Amniotic epithelial cell (primary cell): ENCODE results near the gene PAK5.

ENCODE experiments used
- DNase-seq: peaks from one replicate; pipeline ENCODE4 v3.0.0-alpha.2; 2010; ENCODE audit warnings: low read depth

Gene PAK5

GRCh38 chr20:9575836-9576235 lies 263.0 kb downstream of the PAK5 start:
- DNase-seq: no peak

DNA sequence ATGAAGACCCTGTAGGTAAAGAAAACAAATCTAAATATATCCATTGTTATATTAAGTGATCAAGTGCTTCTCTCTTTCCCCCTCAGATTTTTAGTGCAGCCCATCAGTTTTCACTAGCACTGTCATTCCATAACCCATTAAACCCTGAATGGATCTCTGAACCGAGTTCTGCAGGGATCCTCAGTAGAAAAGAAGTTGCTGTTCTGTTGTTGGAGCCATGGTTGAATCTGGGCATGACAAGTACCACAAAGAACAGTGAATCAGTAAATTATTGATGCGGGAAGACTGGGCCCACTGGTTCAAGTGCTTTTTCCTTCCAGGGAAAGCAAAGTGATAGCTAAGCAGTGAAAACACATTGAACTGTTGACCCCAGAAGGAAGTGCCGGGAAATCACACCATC lies 264.1 kb downstream of the PAK5 start:
- no peak for DNase-seq

DNA sequence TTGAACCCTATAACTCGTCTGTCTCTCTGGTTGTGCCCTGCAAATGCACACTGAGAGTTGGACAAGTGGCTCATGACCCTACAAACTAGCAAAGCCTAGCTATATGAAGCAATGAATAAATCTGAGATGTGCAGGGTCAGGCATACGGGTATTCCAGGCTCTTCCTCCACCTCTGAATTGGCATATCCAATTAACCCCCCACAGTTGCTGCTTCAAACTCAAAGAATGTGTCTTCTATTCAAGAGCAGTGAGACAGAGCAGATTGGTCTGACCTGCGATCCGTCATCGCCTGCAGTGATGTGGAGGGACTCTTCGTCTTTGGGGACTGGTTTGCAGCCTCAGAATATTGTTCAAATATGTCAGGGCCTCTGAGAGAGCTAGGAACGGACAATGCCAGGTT lies 264.7 kb downstream of the PAK5 start:
- DNase-seq: no peak

DNA sequence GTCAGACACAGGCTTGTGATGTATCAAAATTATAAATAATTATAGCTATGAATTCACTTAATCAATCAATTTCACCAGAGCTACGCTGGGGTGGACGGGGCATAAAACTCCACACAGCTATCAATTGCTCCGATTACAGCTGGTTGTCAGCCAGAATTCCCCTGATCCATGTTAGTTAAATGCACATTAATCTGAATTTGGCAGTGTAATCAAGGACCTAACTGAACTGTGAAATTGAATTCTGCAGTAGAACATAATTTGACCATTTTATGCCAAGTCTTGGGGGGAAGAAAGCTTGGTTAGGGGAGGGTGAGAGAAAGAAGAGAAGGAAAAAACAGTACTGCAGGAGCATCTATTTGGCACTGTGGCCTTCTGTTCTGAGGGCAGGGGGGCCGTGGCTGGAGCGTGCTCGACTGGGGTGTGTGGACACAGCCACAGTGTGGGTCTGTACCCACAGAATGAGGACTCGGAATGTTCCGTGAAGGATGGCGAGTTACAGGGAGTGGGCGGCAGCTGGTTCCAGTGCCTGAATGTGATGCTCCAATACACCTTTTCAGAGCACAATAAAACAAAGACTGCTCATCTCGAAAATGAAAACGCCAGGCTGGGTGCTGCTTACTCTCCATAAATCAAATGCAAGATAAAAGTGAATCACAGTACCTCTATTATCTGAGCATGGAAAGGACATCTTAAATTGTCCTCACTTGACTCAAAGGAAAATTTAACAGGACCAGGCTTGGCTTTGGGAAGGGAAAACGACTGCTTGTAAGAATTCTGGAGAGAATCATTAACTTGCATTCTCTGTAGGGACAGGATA lies 265.3 kb downstream of the PAK5 start:
- no peak for DNase-seq

GRCh38 chr20:9572670-9573069 lies 266.2 kb downstream of the PAK5 start:
- DNase-seq: no peak

GRCh38 chr20:9571783-9572182 lies 267.1 kb downstream of the PAK5 start:
- no peak for DNase-seq

- DNase-seq: no peak
Observed at GRCh38 chr20:9570612-9571011, 268.3 kb downstream of the PAK5 start.

- DNase-seq: no peak
Observed at GRCh38 chr20:9566977-9567376, 271.9 kb downstream of the PAK5 start.

- no peak for DNase-seq
Observed at GRCh38 chr20:9565910-9566550, 272.8 kb downstream of the PAK5 start.

- DNase-seq: no peak
Observed at GRCh38 chr20:9557411-9557810, 281.5 kb downstream of the PAK5 start.

- DNase-seq: no peak
Observed at GRCh38 chr20:9555781-9556180, 283.1 kb downstream of the PAK5 start.

GRCh38 chr20:9551808-9552550 lies 286.9 kb downstream of the PAK5 start:
- no peak for DNase-seq

- DNase-seq: no peak
Observed at GRCh38 chr20:9550871-9551270, 288.0 kb downstream of the PAK5 start.

DNA sequence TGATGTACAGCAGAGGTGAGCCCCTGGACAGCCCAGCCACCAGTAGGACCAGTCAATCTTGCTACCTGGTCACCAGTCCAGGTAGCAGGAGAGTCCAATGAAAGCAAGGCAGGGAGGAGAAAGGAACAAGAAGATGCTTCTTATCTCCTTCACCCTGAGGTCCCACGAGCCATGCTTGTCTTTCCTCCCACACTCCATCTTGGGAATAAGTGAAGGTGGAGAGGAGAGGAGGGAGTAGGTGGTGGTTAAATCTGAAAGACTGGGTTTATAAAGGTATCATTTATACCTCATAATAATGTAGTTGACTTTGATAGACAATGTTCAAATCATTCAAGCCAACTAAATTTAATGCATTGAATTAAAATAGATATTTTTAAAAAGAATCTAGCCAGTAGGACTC lies 288.6 kb downstream of the PAK5 start:
- no peak for DNase-seq

- no peak for DNase-seq
Observed at GRCh38 chr20:9543214-9543613, 295.7 kb downstream of the PAK5 start.

DNA sequence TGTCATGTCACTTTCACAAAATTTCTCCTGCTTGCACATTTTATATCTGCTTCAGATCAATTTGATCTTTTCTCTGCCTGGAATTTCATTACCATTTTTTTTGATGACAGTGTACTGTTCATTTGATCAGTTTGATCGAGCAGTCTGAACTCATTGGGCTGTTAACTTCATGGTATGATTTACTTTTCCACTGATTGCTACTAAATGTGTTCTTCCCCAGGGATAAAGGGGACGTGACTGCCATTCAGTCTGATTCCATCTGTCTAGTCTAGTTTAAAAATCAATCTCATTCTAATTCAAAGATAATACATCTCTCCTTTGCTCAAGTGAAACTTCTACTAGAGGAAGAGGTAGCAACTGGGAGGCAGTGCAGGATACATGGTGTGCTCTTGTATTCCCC lies 303.4 kb downstream of the PAK5 start:
- DNase-seq: no peak

DNA sequence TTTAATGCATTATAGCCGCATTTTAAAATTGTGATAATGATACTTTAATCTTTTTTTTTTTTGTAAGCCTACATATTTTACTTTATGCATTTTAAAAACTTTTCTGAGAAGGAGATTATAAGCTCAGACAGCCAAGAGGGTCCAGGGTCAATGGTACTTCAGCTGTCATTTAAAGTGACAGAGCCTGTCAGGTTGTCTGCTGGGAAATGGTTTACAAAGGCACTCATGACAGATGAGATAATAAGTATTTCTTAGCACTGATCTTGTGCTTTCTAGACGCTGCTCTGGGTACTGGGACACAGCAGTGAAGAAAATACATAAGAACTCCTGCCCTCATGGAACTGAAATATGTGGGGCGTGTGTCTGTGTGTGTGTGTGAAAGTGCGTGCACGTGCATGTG lies 304.9 kb downstream of the PAK5 start:
- no peak for DNase-seq

DNA sequence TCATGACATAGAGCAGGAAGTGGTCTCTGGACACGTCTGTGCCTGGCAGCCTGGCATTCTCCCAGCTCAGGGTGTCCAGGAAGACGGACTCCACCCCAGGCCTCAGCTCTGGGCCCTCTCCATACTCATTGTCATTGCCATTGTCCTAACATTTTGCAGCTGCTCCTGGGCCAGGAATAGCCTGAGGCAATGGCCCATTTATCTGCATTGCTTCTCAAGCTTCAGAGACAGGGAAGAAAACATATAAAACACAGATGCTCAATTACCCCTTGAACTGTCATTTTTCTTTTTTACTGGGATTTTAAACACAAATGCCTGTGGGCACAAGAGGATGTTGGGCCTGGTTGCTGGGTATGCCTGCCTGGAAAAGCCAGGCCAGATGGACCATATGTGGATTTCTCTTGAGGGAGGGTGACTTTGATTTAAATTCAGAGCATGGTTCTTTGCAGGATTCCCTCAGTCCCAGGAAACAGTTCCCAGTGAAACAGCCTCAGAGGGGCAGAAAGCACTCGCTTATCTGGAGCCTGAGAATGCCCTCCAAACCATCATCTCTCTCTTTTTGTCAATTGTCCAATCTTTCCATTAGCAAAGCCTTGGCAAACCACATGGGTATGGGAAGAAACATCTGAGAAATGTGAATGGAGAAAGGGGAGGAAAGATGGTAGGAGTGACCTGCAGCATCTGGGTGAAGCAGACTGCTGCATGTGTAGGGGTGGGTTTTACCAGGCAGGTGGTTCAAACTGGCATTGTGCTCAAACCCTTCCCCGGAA lies 306.6 kb downstream of the PAK5 start:
- no peak for DNase-seq

- no peak for DNase-seq
Observed at GRCh38 chr20:9531581-9531980, 307.3 kb downstream of the PAK5 start.

DNA sequence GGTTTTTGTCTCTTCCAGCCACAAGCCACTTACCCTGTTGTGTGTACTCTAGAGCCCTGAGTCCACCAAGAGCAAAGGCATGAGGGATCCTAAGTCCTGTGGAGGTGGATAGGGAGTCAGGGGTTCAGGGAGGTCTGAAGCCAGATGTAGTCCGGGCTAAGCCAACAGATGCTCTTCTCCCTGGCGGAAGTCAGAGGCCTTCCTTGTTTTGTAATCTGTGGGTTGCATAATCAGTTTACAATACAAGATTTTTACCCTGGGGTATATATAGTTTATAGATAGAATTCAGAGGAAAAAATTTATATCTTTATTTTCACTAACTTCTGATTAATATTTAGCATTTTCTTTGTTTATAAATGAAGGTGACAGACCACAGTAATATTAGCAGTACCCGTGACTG lies 315.2 kb downstream of the PAK5 start:
- DNase-seq: no peak

- no peak for DNase-seq
Observed at GRCh38 chr20:9520086-9520485, 318.8 kb downstream of the PAK5 start.

- no peak for DNase-seq
Observed at GRCh38 chr20:9518576-9519175, 320.2 kb downstream of the PAK5 start.
